H1 (cell line): ENCODE measurements around the gene CCDC192. TPM values are rescaled to one million over a fixed set of nuclear protein-coding genes. Genes with fewer than 3 reads are reported as not detected.
"Not testable (repeated sequence)": the region's sequence is repeated elsewhere in the genome, so short reads cannot be mapped to it uniquely, and the experiment has no call there.

ENCODE experiments used
- CTCF ChIA-PET: fragments of 300-600 bp; sonication (Branson Sonifier 250); formaldehyde crosslinking; loops from one replicate; lab custom pipeline; 2021; ENCODE audit not compliant: partially characterized antibody; lab: Charles Lee
- POLR2A ChIA-PET: fragments of 300-600 bp; sonication (Branson Sonifier 250); formaldehyde crosslinking; loops from one replicate; lab custom pipeline; 2021; ENCODE audit warnings: inconsistent platforms; ENCODE audit not compliant: partially characterized antibody; lab: Charles Lee
- DNase-seq, 2 experiments: peaks; one replicate each; pipeline versions ENCODE4 v3.0.0 to v3.0.0-alpha.2; 2010 to 2022; ENCODE audit warnings: low spot score in 2 of 2, low read depth in 1 of 2, mixed read lengths in 1 of 2
- FAIRE-seq: peaks from 2 replicates; lab custom pipeline; 2011; peaks lifted over from hg19 to GRCh38; lab: Jason Lieb, UNC
- H2AFZ ChIP-seq: 2 replicates; pipeline ENCODE4 v1.8.1; 2012; ENCODE audit warnings: low read length, inconsistent platforms
- H2AK5ac ChIP-seq: 2 replicates; pipeline ENCODE4 v1.6.1; 2013; ENCODE audit warnings: low read depth, low read length
- H2BK120ac ChIP-seq: replicated peaks from 2 replicates; pipeline ENCODE3; 2013; ENCODE audit warnings: low read depth, low read length, inconsistent platforms
- H2BK12ac ChIP-seq: 2 replicates; pipeline ENCODE4 v1.6.1; 2013; ENCODE audit warnings: low read depth, low read length
- H2BK15ac ChIP-seq: 2 replicates; pipeline ENCODE4 v1.6.1; 2013; ENCODE audit warnings: low read length
- H2BK20ac ChIP-seq: 2 replicates; pipeline ENCODE4 v1.6.1; 2013; ENCODE audit warnings: low read length
- H2BK5ac ChIP-seq: 2 replicates; pipeline ENCODE4 v1.6.1; 2013; ENCODE audit warnings: low read depth, low read length
- H3K14ac ChIP-seq: 2 replicates; pipeline ENCODE4 v1.6.1; 2013; ENCODE audit warnings: inconsistent platforms; ENCODE audit not compliant: insufficient read length
- H3K18ac ChIP-seq: 2 replicates; pipeline ENCODE4 v1.6.1; 2013; ENCODE audit warnings: low read length; ENCODE audit errors: extremely low read depth
- H3K23ac ChIP-seq: 2 replicates; pipeline ENCODE4 v1.6.1; 2013; ENCODE audit warnings: inconsistent platforms; ENCODE audit not compliant: insufficient read length
- H3K23me2 ChIP-seq: 2 replicates; pipeline ENCODE4 v1.6.1; 2013; ENCODE audit warnings: low read depth, low read length
- H3K27ac ChIP-seq: 2 replicates; pipeline ENCODE4 v1.6.1; 2011; ENCODE audit warnings: low read depth, low read length, inconsistent platforms
- H3K27me3 ChIP-seq, 4 experiments: replicated peaks in 1 of 4; 1 replicate in 1 of 4; 2 replicates in 3 of 4; pipeline versions ENCODE4 v1.6.1 to v1.8.1; 2011 to 2013; ENCODE audit warnings: low read length in 3 of 4, mild to moderate bottlenecking in 3 of 4, inconsistent platforms in 2 of 4, mixed read lengths in 2 of 4, moderate library complexity in 1 of 4; ENCODE audit not compliant: control insufficient read depth in 3 of 4, insufficient read depth in 3 of 4; ENCODE audit errors: extremely low read depth in 1 of 4
- H3K36me3 ChIP-seq, 4 experiments: 2 replicates each; pipeline versions ENCODE4 v1.6.1 to v1.8.1; 2011 to 2013; ENCODE audit warnings: mild to moderate bottlenecking in 4 of 4, low read length in 3 of 4, moderate library complexity in 2 of 4, control low read depth in 1 of 4, inconsistent platforms in 1 of 4; ENCODE audit not compliant: insufficient read depth in 4 of 4, control insufficient read depth in 2 of 4
- H3K4ac ChIP-seq: replicated peaks from 2 replicates; pipeline ENCODE3; 2013; ENCODE audit warnings: low read length, low read depth, mixed read lengths, inconsistent platforms; ENCODE audit not compliant: insufficient read length
- H3K4me1 ChIP-seq, 4 experiments: replicated peaks in 1 of 4; 1 replicate in 1 of 4; 2 replicates in 3 of 4; pipeline versions ENCODE4 v1.6.1 to v1.8.1; 2011 to 2013; ENCODE audit warnings: low read length in 3 of 4, inconsistent platforms in 2 of 4, mixed read lengths in 1 of 4; ENCODE audit not compliant: insufficient read depth in 4 of 4, control insufficient read depth in 3 of 4
- H3K4me2 ChIP-seq, 2 experiments: 2 replicates each; pipeline versions ENCODE4 v1.6.1 to v1.8.1; 2011 to 2013; ENCODE audit warnings: low read depth in 2 of 2, low read length in 2 of 2, control low read depth in 1 of 2, inconsistent platforms in 1 of 2, mild to moderate bottlenecking in 1 of 2; ENCODE audit not compliant: insufficient read depth in 1 of 2
- H3K4me3 ChIP-seq, 4 experiments: fragments of 200-600, 300-600 bp in 1 of 4; sonication (generic), shearing (Covaris generic), sonication (Bioruptor Twin) in 1 of 4; 2 replicates each; pipeline versions ENCODE4 v1.5.1 to v1.8.1; 2011 to 2016; ENCODE audit warnings: low read length in 4 of 4, low read depth in 3 of 4, control low read depth in 2 of 4, inconsistent platforms in 2 of 4, mild to moderate bottlenecking in 2 of 4, mixed read lengths in 1 of 4, moderate library complexity in 1 of 4; ENCODE audit not compliant: insufficient read depth in 2 of 4; ENCODE audit errors: extremely low read depth in 1 of 4
- H3K56ac ChIP-seq: replicated peaks from 2 replicates; pipeline ENCODE3; 2013; ENCODE audit warnings: low read depth, mild to moderate bottlenecking, mixed read lengths, low read length, inconsistent platforms; ENCODE audit not compliant: insufficient read length
- H3K79me1 ChIP-seq: 2 replicates; pipeline ENCODE4 v1.6.1; 2013; ENCODE audit warnings: low read depth, low read length, control low read depth
- H3K79me2 ChIP-seq, 2 experiments: 2 replicates each; pipeline versions ENCODE4 v1.6.1 to v1.8.1; 2012 to 2013; ENCODE audit warnings: low read length in 2 of 2, mild to moderate bottlenecking in 2 of 2, inconsistent platforms in 1 of 2; ENCODE audit not compliant: insufficient read depth in 2 of 2, control insufficient read depth in 1 of 2
- H3K9ac ChIP-seq, 4 experiments: replicated peaks in 1 of 4; 1 replicate in 1 of 4; 2 replicates in 3 of 4; pipeline versions ENCODE4 v1.6.1 to v1.8.1; 2011 to 2013; ENCODE audit warnings: low read depth in 3 of 4, low read length in 3 of 4, control low read depth in 2 of 4, mild to moderate bottlenecking in 2 of 4, moderate library complexity in 2 of 4, inconsistent platforms in 1 of 4; ENCODE audit errors: extremely low read depth in 1 of 4
- H3K9me3 ChIP-seq, 2 experiments: 2 replicates each; pipeline versions ENCODE4 v1.6.1 to v1.8.1; 2012 to 2013; ENCODE audit warnings: mild to moderate bottlenecking in 2 of 2, moderate library complexity in 2 of 2, control low read depth in 1 of 2, inconsistent platforms in 1 of 2, low read depth in 1 of 2, low read length in 1 of 2, mixed read lengths in 1 of 2; ENCODE audit not compliant: insufficient read depth in 2 of 2
- H4K20me1 ChIP-seq, 2 experiments: replicated peaks in 1 of 2; 2 replicates each; pipeline versions ENCODE3 to v1.8.1; 2011 to 2013; ENCODE audit warnings: inconsistent platforms in 2 of 2, low read length in 2 of 2, mild to moderate bottlenecking in 1 of 2; ENCODE audit not compliant: insufficient read depth in 2 of 2, control insufficient read depth in 1 of 2
- H4K5ac ChIP-seq: 2 replicates; pipeline ENCODE4 v1.6.1; 2013; ENCODE audit warnings: low read length, low read depth, mixed read lengths, inconsistent platforms; ENCODE audit not compliant: insufficient read length
- H4K8ac ChIP-seq: 2 replicates; pipeline ENCODE4 v1.8.0; 2013; ENCODE audit warnings: mild to moderate bottlenecking, moderate library complexity, low read length, inconsistent platforms; ENCODE audit not compliant: insufficient read depth; ENCODE audit errors: extremely low read depth
- H4K91ac ChIP-seq: replicated peaks from 2 replicates; pipeline ENCODE3; 2013; ENCODE audit warnings: low read length, mixed read lengths, inconsistent platforms; ENCODE audit not compliant: insufficient read length
- TAF1 ChIP-seq: IDR thresholded peaks from 2 replicates; pipeline ENCODE4 v1.6.1; 2011; ENCODE audit warnings: mild to moderate bottlenecking, low read depth, low read length
- YY1 ChIP-seq: IDR thresholded peaks from 2 replicates; pipeline ENCODE4 v1.6.1; 2011; ENCODE audit warnings: low read depth, mild to moderate bottlenecking, low read length
- WGBS, 2 experiments: shearing (Covaris generic) in 1 of 2; methylation state at CpG; one replicate each; pipeline versions ENCODE4 v1.1.6 to v1.1.7; 2013 to 2015; ENCODE audit warnings: low lambda C conversion rate in 2 of 2, mixed read lengths in 2 of 2, inconsistent platforms in 1 of 2, low coverage in 1 of 2, missing lambda C conversion rate in 1 of 2; ENCODE audit not compliant: insufficient replicate concordance in 2 of 2, insufficient coverage in 1 of 2, insufficient read length in 1 of 2; ENCODE audit errors: extremely low coverage in 1 of 2, missing lambda C conversion rate in 1 of 2; 5-methylcytosine and 5-hydroxymethylcytosine counted together
- polyA plus RNA-seq, 7 experiments: library from polyadenylated mRNA; depleted of rRNA in 3 of 7; stranded (reverse) in 5 of 7; unstranded in 2 of 7; fragments of >200 nt in 5 of 7; fragments of 200-250 nt in 2 of 7; gene quantifications; 1 replicate in 5 of 7; 2 replicates in 1 of 7; 4 replicates in 1 of 7; pipeline versions ENCODE4 v1.2.1 to v1.2.3, GENCODE V29; 2011 to 2013; ENCODE audit warnings: missing spikeins in 2 of 7, mixed read lengths in 2 of 7
- total RNA-seq: library from RNA; stranded (reverse); fragmentation: NEBNext Ultra II Directional; extraction: Animal tissue kit (Norgen Biotek cat#: 25700); gene quantifications from 2 replicates; pipeline ENCODE4 v1.2.1, GENCODE V29; 2021

Gene CCDC192
- total and polyA plus RNA-seq, 2 of the 8 experiments (the other 6 are each of a cell fraction or from before 2014, with no cell fraction given) = 0.61 TPM; not detected in 1

GRCh38 chr5:127752503-127753265, 49.5 kb downstream of the CCDC192 start:
- H3K18ac ChIP-seq, H3K36me3 ChIP-seq, H3K56ac ChIP-seq, H2BK15ac ChIP-seq, H3K4me1 ChIP-seq, H4K91ac ChIP-seq, H3K27ac ChIP-seq, H3K79me2 ChIP-seq, H3K14ac ChIP-seq, H2BK5ac ChIP-seq, H2AK5ac ChIP-seq, H2BK120ac ChIP-seq, H4K20me1 ChIP-seq, H3K79me1 ChIP-seq, H3K9me3 ChIP-seq, H3K23me2 ChIP-seq, H3K4ac ChIP-seq, H3K9ac ChIP-seq, H2BK20ac ChIP-seq, H3K27me3 ChIP-seq, H3K23ac ChIP-seq, H2BK12ac ChIP-seq, FAIRE-seq: not testable (repeated sequence)
- peak overlapping the region in 1 of 4 experiments; percentile 26; a peak in 2 of 8 replicates for H3K4me3 ChIP-seq
- H3K4me2 ChIP-seq = peak overlapping the region; percentile 21 to 46; a peak in 3 of 4 replicates
- ChIA-PET CTCF (interaction anchor here (0.7 kb wide), 1 partner anchor 189 kb away, joined by 3 read pairs; no protein-coding TSS in a partner anchor), POLR2A (interaction anchor here (0.6 kb wide), 1 partner anchor 64 kb away, joined by 3 read pairs; no protein-coding TSS in a partner anchor)
- TF ChIP-seq TAF1 (0 out of 2 replicates have a peak, but pooled peaks have one; percentile 23), YY1 (0 out of 2 replicates have a peak, but pooled peaks have one; percentile 77)
- H4K5ac ChIP-seq = peak overlapping the region; percentile 29
- peak overlapping the region; percentile 70 for H2AFZ ChIP-seq
- peak in 1 of 2 experiments; percentile 50 for DNase-seq
- WGBS, 2 experiments = 69% methylated on average over 23 of the region's 32 CpGs; no CpG with 5 or more reads in 1 of the 2 experiments
- H4K8ac ChIP-seq = peak overlapping the region; percentile 89; the same call in 1 of the 2 replicates
